Lung (tissue), 12 donors: Measurements from ENCODE around the gene NPM1. TPM values are rescaled to one million over a fixed set of nuclear protein-coding genes. Genes with fewer than 3 reads are reported as not detected.

Experiments
- ATAC-seq: fragments of 200-7000 bp; cut with Tn5 transposase; one replicate; pipeline ENCODE4 v1.9.1; 2020; ENCODE audit warnings: moderate number of reproducible peaks; ENCODE audit not compliant: insufficient read depth, low FRiP score
- DNase-seq, 3 donors: peaks; one replicate each; pipeline ENCODE4 v3.0.0-alpha.2; 2013 to 2017
- H3K27ac ChIP-seq, 2 donors: one replicate each; pipeline ENCODE4 v1.5.1; 2013; ENCODE audit warnings: mild to moderate bottlenecking in 2 of 2, moderate library complexity in 2 of 2, control low read depth in 1 of 2, inconsistent platforms in 1 of 2, low read depth in 1 of 2, low read length in 1 of 2
- H3K27me3 ChIP-seq, 3 donors: one replicate each; pipeline ENCODE4 v1.5.1; 2013; ENCODE audit warnings: low read length in 2 of 3; ENCODE audit not compliant: control insufficient read depth in 3 of 3, insufficient read depth in 3 of 3
- H3K36me3 ChIP-seq, 4 donors: one replicate each; pipeline ENCODE4 v1.5.1; 2013; ENCODE audit warnings: low read length in 4 of 4, mild to moderate bottlenecking in 1 of 4, moderate library complexity in 1 of 4; ENCODE audit not compliant: control insufficient read depth in 4 of 4, insufficient read depth in 4 of 4
- H3K4me1 ChIP-seq, 5 donors: one replicate each; pipeline ENCODE4 v1.5.1; 2013; ENCODE audit warnings: low read length in 5 of 5, mild to moderate bottlenecking in 2 of 5, moderate library complexity in 1 of 5; ENCODE audit not compliant: control insufficient read depth in 5 of 5, insufficient read depth in 5 of 5
- H3K4me3 ChIP-seq: one replicate; pipeline ENCODE4 v1.5.1; 2013; ENCODE audit warnings: mild to moderate bottlenecking, control low read depth, moderate library complexity
- H3K9ac ChIP-seq, 2 donors: one replicate each; pipeline ENCODE4 v1.5.1; 2013; ENCODE audit warnings: low read length in 2 of 2, control low read depth in 1 of 2; ENCODE audit not compliant: insufficient read depth in 1 of 2
- H3K9me3 ChIP-seq, 4 donors: one replicate each; pipeline ENCODE4 v1.5.1; 2013; ENCODE audit warnings: low read length in 3 of 4, mild to moderate bottlenecking in 1 of 4, moderate library complexity in 1 of 4; ENCODE audit not compliant: control insufficient read depth in 4 of 4, insufficient read depth in 3 of 4
- WGBS, 2 donors: extraction: QIAGEN DNeasy Blood & Tissue Kit; methylation state at CpG; one replicate each; pipeline ENCODE4 v1.1.7; 2013; 5-methylcytosine and 5-hydroxymethylcytosine counted together
- polyA plus RNA-seq, 2 donors: library from polyadenylated mRNA; stranded (reverse); fragments of 200-250 nt; gene quantifications; one replicate each; pipeline ENCODE4 v1.2.1, GENCODE V29; 2013
- total RNA-seq, 2 donors: library from RNA; depleted of rRNA in 1 of 2; stranded (reverse); fragments of >200 nt in 1 of 2; gene quantifications; one replicate each; pipeline ENCODE4 v1.2.1, GENCODE V29; 2014 to 2021
- TF ChIP-seq, protein P1 (sequence below): IDR thresholded peaks from 2 replicates; pipeline ENCODE4 v1.5.1; 2012; ENCODE audit warnings: mild to moderate bottlenecking; ENCODE audit errors: control extremely low read depth, extremely low read depth
- donor health status: control.
- donor health status: control.
- donor health status: Bipolar disorder and iron deficiency.
- donor health status: healthy.
- donor health status: DM: yes; HTN: yes; CAD: no.

NPM1 gene
- total and polyA plus RNA-seq, 4 donors = 601 to 2,411 (median 1,455) TPM

DNA sequence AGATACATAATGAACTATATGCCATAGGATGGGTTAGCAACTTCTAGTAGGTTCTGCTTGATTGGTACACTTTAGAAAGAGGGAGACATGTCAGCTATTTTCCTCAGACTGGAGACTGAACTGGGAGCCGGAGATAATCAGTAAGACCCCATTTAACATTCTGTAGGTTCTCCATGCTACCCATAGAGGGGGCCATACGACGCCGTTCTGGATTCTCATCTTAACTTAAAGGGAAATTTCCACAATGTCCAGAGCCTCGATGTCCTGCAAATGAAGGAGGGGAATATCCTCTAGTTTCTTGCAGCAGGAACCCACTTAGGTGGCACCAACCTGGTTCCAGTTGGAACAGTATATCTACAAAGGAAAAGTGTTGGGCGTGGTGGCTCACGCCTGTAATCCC, 22.3 kb upstream of the NPM1 start:
- WGBS, 2 donors = 40 to 41% methylated on average over 7 of the region's 7 CpGs
- DNase-seq = peak in 2 of 3 donors; percentile 2 to 13
- Histone ChIP-seq H3K27ac (no peak overlapping the region), H3K9ac (no peak overlapping the region), H3K9me3 (no peaks in the 10 kb centered on the region), H3K4me1 (no peaks in the 10 kb centered on the region), H3K27me3 (no peaks in the 10 kb centered on the region), H3K36me3 (no peaks in the 10 kb centered on the region), H3K4me3 (no peak overlapping the region)
- TF ChIP-seq, protein P1, sequence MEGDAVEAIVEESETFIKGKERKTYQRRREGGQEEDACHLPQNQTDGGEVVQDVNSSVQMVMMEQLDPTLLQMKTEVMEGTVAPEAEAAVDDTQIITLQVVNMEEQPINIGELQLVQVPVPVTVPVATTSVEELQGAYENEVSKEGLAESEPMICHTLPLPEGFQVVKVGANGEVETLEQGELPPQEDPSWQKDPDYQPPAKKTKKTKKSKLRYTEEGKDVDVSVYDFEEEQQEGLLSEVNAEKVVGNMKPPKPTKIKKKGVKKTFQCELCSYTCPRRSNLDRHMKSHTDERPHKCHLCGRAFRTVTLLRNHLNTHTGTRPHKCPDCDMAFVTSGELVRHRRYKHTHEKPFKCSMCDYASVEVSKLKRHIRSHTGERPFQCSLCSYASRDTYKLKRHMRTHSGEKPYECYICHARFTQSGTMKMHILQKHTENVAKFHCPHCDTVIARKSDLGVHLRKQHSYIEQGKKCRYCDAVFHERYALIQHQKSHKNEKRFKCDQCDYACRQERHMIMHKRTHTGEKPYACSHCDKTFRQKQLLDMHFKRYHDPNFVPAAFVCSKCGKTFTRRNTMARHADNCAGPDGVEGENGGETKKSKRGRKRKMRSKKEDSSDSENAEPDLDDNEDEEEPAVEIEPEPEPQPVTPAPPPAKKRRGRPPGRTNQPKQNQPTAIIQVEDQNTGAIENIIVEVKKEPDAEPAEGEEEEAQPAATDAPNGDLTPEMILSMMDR = no peak
- no peak for ATAC-seq

DNA sequence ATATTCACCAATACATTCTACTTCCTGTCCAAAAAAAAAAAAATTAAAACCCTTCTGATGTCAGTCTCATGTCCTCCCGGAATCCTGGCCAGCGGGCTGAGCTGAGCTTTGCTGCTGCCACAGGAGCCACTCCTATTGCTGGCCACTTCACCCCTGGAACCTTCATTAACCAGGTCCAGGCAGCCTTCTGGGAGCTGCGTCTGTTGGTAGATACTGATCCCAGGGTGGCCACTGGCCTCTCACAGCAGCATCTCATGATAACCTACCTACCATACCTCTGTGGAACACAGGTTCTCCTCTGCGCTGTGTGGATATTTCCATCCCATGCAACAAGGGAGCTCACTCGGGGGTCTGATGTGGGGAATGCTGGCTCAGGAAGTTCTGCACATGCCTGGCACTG, 21.0 kb upstream of the NPM1 start:
- Histone ChIP-seq H3K4me3 (no peak overlapping the region), H3K27ac (no peak overlapping the region), H3K9me3 (no peaks in the 10 kb centered on the region), H3K36me3 (no peaks in the 10 kb centered on the region), H3K4me1 (no peaks in the 10 kb centered on the region), H3K9ac (no peak overlapping the region), H3K27me3 (no peaks in the 10 kb centered on the region)
- 79 to 80% methylated on average over 5 of the region's 5 CpGs for WGBS, 2 donors
- DNase-seq (no peak), ATAC-seq (no peak)
- TF ChIP-seq, protein P1 = no peak

- H3K27me3 ChIP-seq = no peaks in the 10 kb centered on the region
- DNase-seq = no peak
- H3K4me1 ChIP-seq = no peaks in the 10 kb centered on the region
- 77 to 78% methylated on average over 16 of the region's 16 CpGs for WGBS, 2 donors
- no peak overlapping the region for H3K4me3 ChIP-seq
- no peaks in the 10 kb centered on the region for H3K36me3 ChIP-seq
- no peak overlapping the region for H3K27ac ChIP-seq
- H3K9ac ChIP-seq = no peak overlapping the region
- TF ChIP-seq, protein P1 = no peak
- no peaks in the 10 kb centered on the region for H3K9me3 ChIP-seq
- no peak for ATAC-seq
Observed at GRCh38 chr5:171367424-171368370, 20.0 kb upstream of the NPM1 start.
